HG02943 (cell line): Measurements from ENCODE around the gene GOLGA6B.
"Not testable (repeated sequence)": the region's sequence is repeated elsewhere in the genome, so short reads cannot be mapped to it uniquely, and the experiment has no call there.

ENCODE experiments used
- ATAC-seq: cut with Tn5 transposase; IDR thresholded peaks from one replicate; pipeline ENCODE4 v1.9.1; 2021; ENCODE audit warnings: mild to moderate bottlenecking, low read depth, moderate library complexity; ENCODE audit not compliant: unreplicated experiment

GOLGA6B gene

GRCh38 chr15:72661081-72661480 lies 6.6 kb downstream of the GOLGA6B start:
- not testable (repeated sequence) for ATAC-seq

DNA sequence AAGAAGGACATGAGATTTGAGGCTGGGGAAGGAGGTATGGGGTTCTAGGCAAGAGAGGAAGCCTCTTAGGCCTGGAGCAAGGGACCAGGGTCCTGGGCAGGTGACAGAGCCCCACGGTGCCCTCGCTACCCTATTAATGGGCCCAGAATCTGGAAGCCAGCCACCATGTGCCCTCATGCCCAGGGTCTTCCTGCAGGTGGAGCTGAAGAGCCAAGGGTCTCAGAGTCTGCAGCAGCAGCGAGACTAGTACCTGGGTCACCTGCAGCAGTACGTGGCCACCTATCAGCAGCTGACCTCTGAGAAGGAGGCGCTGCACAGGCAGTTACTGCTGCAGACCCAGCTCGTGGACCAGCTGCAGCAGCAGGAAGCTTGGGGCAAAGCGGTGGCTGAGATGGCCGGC lies 9.4 kb downstream of the GOLGA6B start:
- not testable (repeated sequence) for ATAC-seq

- not testable (repeated sequence) for ATAC-seq
These were observed 11.2 kb downstream of the GOLGA6B start for GRCh38 chr15:72665706-72666105.

DNA sequence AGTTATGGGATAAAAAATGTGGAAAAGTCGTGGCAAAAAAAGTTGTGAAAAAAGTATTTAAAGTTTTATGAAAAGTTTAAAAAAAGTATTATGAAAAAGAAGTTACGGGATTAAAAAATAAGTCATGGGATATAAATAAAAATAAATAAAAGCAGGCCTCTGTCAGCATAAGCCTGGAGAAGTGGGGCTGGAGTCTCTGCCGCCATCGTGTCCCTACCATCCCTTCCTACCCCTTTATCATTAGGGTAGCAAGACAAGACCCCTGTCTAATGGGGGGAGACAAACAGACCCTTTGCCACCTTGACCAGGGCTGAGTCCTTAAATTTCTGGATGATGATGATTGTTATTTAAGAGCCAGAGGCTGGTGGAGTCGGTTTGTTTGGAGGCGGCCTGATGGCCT lies 15.3 kb downstream of the GOLGA6B start:
- ATAC-seq = not testable (repeated sequence)

- ATAC-seq = not testable (repeated sequence)
These were observed 16.3 kb downstream of the GOLGA6B start for GRCh38 chr15:72670656-72671352.

- ATAC-seq = no peak
These were observed 17.0 kb downstream of the GOLGA6B start for GRCh38 chr15:72671525-72671924.

GRCh38 chr15:72676838-72677237 lies 22.3 kb downstream of the GOLGA6B start:
- ATAC-seq = no peak

DNA sequence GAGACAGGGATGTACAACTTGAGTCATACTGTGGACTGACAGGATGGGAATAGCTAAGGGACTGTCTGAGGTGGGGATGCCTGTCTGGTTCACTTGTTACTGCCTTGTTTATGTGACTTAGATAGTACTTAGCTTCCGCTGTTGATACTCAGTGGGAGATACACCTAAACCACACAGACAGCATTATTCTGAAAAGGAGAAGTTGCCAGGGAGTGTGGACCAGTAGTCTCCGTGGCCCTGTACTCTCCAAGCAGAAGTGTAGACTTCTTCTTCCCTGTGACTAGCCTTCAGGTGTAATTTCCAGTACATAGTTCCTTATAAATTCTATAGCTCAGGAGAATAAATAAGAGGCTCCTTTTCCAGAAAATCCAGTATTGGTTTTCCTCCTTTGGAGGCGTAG lies 26.4 kb downstream of the GOLGA6B start:
- ATAC-seq = no peak

- no peak for ATAC-seq
These were observed 28.3 kb downstream of the GOLGA6B start for GRCh38 chr15:72682772-72683171.

- ATAC-seq = peak; percentile 8
These were observed 30.9 kb downstream of the GOLGA6B start for GRCh38 chr15:72685301-72685924.

DNA sequence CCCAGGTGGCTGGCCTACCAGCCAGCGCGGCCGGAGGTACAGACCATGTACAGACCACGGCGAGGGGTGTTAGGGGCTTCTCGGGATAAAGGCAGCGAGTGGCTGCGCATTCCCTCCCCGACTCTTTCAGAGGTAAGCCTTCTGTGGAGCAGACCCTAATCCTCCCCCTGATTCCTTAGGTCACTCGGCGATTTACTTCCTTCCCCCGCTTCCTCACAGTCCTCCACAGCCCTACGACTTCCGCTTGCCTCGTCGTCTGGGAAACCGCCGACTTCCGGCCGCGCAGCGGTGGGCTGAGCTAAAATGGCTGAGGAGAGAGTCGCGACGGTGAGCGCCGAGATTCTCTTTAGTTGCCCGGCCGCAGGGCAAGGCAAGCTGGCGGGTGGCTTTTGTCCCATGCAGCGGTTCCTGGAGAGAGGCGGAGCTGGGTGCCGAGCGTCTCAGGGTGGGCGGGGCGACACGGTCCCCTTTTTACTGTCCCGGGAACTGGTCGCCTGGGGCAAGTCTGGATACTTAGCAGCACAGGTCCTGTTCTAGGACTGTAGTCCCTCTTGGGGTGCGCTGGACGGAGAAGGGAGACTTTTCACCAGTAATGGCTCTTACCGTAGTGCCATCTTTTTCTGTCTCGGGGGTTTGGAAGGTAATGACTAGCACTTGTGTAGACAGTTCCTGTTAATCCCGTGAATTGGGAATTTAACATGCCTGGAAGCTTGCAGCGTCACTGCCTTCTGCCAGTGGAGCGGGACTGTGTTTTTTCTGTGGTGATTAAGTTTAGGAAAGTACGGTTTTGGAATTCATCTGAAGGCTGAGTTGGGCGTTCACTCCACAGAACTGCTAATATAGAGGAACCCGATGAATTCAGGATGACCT lies 31.7 kb downstream of the GOLGA6B start, which contains the start of the genes BBS4 and HIGD2B:
Gene BBS4 (plus strand): TSS at position 283 of the 870 bp plus-strand sequence. CDS start 21 bp downstream, at position 304.
Gene HIGD2B (minus strand): TSS at position 258 of the 870 bp plus-strand sequence. CDS start 9,808 bp downstream, outside the sequence.
- ATAC-seq = peak; percentile 85

DNA sequence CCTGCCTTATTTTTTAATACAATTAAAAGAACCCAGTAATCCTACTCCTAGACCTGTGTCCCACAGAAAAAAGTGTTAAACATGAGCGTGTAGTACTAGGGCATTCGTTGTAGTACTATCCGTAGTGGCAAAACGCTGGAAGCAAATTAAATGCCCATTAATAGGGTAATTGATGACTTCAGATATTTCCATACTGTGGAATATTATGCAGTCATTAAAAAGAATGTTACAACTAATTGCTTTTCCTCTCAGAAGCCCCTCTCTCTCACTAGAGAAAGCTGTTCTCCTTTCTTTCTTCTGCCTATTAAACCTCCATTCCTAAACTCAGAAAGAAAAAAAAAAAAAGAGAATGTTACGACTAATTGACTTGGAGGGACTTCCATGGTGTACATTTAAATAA lies 34.2 kb downstream of the GOLGA6B start:
- ATAC-seq = no peak

DNA sequence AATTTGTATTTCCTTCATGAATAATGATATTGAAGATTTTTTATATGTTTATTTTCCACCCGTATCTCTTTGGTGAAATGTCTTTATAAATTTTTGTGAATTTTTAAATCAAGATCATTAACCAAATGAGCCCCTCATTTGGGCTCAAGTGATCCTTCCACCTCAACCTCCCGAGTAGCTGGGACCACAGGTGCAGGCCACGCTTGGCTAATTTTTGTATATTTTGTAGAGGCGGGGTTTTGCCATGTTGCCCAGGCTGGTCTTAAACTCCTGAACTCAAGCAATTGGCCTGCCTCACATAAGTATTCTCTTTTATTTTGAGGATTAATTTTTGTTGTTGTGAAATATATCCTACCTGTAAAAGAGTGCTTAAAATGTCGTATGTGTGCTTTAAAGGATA lies 36.4 kb downstream of the GOLGA6B start:
- ATAC-seq = no peak

- ATAC-seq = no peak
These were observed 44.4 kb downstream of the GOLGA6B start for GRCh38 chr15:72698938-72699337.

DNA sequence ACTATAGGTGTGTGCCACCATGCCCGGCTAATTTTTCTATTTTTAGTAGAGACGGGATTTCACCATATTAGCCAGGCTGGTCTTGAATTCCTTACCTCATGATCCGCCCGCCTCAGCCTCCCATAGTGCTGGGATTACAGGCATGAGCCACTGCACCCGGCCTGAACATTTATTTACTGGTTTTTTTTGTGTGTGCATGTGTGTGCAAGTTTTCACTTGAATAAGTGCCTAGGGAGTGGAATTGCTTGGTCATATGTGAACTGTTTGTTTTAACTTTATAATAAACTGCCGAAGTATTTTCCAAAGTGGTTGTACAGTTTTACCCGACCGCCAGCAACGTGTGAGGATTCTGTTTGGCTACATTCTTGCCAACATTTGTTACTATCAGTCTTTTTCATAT lies 45.6 kb downstream of the GOLGA6B start:
- ATAC-seq = no peak

DNA sequence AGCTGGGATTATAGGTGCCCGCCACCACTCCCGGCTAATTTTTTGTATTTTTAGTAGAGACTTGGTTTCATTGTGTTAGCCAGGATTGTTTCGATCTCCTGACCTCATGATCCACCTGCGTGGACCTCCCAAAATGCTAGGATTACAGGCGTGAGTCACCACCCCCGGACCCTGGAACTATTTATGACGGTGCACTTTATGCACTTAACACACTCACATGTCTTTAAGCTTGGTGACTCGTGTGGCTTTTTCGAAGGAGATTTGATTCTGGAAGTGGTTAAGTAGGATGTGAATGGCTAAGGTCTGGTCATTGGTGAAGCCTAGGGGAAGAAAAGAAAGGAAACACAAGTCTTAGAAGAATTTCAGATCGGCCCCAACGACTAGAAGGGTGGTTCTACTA lies 51.8 kb downstream of the GOLGA6B start:
- ATAC-seq = no peak

- ATAC-seq = not testable (repeated sequence)
These were observed 54.2 kb downstream of the GOLGA6B start for GRCh38 chr15:72708551-72709303.
